LNCaP clone FGC (cell line): ENCODE data around the gene CPD.

Experiments
- DNase-seq: peaks from one replicate; pipeline ENCODE4 v3.0.0-alpha.2; 2011; ENCODE audit warnings: low read depth
- H3K4me3 ChIP-seq: 2 replicates; pipeline ENCODE4 v1.5.1; 2011; ENCODE audit warnings: mild to moderate bottlenecking, low read depth, low read length, control low read depth
- TF ChIP-seq, protein P1 (sequence below): IDR thresholded peaks from 2 replicates; pipeline ENCODE4 v1.5.1; 2012; ENCODE audit warnings: mild to moderate bottlenecking; ENCODE audit not compliant: control insufficient read depth, insufficient read depth; ENCODE audit errors: extremely low read depth

The CPD gene

DNA sequence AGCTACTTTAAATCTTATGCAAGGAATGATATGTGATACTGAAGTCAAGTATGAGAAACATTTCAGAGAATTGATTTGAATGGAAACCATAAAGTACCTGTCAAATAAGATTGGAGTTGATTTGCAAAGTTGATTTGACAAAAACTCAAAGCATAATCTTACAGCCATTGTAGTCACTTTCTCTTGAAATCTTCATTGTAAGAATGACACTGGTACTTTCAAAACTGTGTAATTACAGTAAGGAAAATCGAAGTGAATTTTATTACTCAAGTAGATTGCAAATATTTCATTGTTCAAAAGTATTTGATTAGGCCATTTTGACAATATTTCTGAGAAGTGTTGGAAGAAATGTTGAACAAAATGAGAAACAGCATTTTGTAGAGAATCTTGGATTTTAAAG lies 3.6 kb downstream of the CPD start:
- TF ChIP-seq, protein P1, sequence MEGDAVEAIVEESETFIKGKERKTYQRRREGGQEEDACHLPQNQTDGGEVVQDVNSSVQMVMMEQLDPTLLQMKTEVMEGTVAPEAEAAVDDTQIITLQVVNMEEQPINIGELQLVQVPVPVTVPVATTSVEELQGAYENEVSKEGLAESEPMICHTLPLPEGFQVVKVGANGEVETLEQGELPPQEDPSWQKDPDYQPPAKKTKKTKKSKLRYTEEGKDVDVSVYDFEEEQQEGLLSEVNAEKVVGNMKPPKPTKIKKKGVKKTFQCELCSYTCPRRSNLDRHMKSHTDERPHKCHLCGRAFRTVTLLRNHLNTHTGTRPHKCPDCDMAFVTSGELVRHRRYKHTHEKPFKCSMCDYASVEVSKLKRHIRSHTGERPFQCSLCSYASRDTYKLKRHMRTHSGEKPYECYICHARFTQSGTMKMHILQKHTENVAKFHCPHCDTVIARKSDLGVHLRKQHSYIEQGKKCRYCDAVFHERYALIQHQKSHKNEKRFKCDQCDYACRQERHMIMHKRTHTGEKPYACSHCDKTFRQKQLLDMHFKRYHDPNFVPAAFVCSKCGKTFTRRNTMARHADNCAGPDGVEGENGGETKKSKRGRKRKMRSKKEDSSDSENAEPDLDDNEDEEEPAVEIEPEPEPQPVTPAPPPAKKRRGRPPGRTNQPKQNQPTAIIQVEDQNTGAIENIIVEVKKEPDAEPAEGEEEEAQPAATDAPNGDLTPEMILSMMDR: no peak
- DNase-seq: no peak
- no peak overlapping the region for H3K4me3 ChIP-seq

DNA sequence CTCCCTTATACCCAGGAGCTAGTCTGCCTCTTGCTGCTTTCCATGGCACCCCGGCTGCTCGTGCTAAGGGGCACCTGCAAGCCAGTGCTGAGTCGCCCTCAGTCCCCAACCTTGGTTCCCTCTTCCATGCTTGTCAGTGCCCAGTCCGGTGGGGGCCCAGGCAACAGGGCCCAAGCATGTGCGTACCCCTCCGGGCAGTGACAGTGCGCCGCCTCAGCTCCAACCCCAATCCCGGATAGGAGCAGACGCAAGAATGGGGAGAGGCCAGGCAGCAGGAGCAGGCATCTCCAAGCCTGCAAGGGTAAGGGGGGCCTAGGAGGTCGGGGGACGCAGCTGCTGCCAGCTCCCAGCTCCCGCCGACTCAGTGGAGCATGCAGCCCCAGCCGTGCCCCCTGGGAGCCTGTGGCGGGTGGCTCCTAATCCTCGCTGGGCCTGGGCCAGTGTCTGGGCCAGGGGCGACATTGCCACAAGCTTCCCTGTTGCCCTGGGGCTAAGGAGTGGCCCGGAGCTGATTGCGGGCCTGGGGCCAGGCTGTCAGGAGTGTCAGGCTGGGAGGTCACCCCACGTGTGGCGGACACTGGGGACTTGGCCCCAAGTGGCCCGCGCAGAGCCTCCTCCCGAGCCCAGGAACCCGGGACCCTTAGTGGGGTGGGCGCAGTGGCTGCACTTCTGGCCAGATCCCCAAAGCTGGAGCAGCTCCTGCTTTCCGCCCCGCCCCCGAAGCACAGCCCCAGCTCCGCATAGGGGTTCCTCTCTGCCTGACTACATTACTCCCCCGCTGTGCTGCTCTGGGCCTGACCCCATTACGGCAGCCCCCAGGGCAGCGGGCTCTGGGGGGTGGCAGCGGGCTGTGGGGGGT lies 9.8 kb downstream of the CPD start:
- no peak overlapping the region for H3K4me3 ChIP-seq
- TF ChIP-seq, protein P1: no peak
- DNase-seq: no peak

DNA sequence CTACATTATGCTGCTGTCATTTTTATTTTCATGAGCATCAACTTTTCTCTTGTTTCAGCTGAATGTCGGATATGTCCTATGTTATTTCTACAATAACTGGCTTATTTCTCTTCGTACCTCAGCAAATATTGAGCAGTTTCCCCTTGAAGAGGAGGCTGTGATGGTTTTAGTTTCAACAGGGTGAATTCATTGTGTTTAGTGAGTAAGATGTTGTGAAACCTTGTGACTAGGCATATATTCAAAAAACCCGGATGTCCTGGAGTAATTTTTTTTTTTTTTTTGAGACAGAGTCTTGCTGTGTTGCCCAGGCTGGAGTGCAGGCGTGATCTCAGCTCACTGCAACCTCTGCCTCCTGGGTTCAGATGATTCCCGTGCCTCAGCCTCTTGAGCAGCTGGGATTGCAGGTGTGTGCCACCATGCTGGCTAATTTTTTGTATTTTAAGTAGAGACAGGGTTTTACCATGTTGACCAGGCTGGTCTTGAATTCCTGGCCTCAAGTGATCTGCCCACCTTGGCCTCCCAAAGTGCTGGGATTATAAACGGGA lies 11.1 kb downstream of the CPD start:
- no peak for DNase-seq
- no peak overlapping the region for H3K4me3 ChIP-seq
- TF ChIP-seq, protein P1: no peak

DNA sequence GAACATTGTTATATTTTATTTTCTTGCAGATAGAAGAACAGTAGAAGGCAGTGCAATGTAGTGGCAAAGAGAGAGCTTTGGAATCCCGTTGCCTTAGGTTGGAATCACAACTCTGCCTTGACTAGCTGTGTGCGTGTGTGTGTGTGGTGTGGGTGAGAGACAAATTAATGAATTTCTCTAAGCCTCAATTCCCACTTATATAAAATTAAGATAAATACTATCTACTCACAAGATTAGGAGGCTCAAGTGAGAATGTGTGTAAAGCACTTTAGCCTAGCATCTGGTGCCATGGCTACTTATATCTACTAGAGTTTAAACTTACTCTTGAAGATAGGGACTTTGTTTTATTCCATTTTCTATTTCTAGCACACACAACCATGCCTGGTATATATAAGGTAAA lies 12.8 kb downstream of the CPD start:
- DNase-seq: no peak
- TF ChIP-seq, protein P1: no peak
- no peak overlapping the region for H3K4me3 ChIP-seq

DNA sequence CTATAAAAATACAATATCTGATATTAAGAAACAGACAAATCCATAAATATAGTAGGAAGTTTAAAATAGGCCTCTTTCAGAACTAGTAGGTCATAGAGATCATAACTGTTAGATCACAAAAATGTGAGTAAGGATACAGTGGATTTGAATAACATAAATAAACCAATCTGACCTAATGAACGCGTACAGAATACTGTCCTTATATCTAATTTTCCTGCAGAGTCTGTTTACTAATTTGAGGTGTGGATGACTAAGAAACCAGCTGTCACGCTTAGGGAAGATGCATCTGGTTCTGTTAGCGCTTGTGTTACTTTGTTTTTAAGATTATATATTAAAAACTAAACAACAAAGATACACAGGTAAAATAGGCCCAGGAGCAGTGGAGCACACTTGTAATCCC lies 14.8 kb downstream of the CPD start:
- TF ChIP-seq, protein P1: no peak
- H3K4me3 ChIP-seq: no peak overlapping the region
- no peak for DNase-seq

DNA sequence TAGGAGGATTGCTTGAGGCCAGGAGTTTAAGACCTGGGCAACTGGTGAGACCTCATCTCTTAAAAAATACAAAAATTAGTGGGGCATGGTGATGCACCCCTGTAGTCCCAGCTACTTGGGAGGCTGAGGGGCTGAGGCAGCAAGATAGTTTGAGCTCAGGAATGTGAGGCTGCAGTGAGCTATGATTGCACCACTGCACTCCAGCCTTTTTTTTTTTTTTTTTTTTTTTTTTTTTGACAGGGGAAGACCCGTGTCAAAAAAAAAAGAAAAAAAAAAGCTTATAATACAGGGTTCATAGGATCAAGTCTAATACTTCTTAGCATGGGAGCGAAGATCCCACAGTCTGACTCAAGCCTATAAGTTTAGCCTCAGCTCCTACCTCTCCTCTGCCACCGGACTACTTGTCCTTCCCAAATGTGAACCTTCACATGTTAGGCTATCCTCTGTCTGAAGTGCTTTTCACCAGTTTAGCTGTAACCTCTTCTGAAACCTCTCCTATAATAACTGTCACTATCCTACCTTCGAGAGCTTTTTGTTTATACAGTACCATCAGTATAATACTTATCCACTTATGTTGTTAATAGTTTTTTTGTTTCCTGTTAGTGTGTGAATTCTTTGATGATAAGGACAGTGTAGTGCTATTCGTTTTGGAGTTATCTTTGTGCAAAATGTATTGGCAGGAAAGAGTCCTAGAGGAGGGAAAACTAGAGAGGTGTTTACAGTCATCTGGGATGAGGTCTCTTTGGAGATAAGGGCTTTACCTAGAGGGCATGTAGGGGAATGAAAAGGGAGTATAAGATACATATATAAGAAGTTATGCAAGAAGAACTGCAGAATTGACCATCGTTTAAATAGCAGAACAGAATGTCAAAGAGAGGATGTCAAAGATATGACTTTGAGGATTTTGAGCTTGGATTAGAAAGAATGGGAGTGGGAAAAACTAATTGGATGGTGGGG lies 15.5 kb downstream of the CPD start:
- TF ChIP-seq, protein P1: no peak
- no peak overlapping the region for H3K4me3 ChIP-seq
- no peak for DNase-seq
